Sigmoid colon (tissue), 4 donors: Measurements from ENCODE around the gene ZRANB3.

Experiments used
- POLR2A ChIP-seq, 2 donors: fragments of 450-650 bp; IDR thresholded peaks; one replicate each; pipeline ENCODE4 v1.6.1; 2016; ENCODE audit warnings: antibody characterized with exemption in 2 of 2, mild to moderate bottlenecking in 2 of 2, moderate library complexity in 2 of 2
- POLR2AphosphoS5 ChIP-seq, 4 donors: sonication (generic); formaldehyde crosslinking; IDR thresholded peaks; one replicate each; pipeline ENCODE4 v1.6.1; 2017; ENCODE audit warnings: antibody characterized with exemption in 4 of 4
- TF ChIP-seq, protein P1 (sequence below), 4 experiments: fragments of 450-650 bp in 3 of 4; fragments of 200-600 bp in 1 of 4; IDR thresholded peaks; one replicate each; pipeline ENCODE4 v1.5.1; 2016 to 2019; ENCODE audit warnings: antibody characterized with exemption in 4 of 4, mild to moderate bottlenecking in 3 of 4, moderate library complexity in 2 of 4

GRCh38 chr2:135317375-135317774, 213.6 kb downstream of the ZRANB3 start:
- TF ChIP-seq, protein P1, sequence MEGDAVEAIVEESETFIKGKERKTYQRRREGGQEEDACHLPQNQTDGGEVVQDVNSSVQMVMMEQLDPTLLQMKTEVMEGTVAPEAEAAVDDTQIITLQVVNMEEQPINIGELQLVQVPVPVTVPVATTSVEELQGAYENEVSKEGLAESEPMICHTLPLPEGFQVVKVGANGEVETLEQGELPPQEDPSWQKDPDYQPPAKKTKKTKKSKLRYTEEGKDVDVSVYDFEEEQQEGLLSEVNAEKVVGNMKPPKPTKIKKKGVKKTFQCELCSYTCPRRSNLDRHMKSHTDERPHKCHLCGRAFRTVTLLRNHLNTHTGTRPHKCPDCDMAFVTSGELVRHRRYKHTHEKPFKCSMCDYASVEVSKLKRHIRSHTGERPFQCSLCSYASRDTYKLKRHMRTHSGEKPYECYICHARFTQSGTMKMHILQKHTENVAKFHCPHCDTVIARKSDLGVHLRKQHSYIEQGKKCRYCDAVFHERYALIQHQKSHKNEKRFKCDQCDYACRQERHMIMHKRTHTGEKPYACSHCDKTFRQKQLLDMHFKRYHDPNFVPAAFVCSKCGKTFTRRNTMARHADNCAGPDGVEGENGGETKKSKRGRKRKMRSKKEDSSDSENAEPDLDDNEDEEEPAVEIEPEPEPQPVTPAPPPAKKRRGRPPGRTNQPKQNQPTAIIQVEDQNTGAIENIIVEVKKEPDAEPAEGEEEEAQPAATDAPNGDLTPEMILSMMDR (IDR thresholded peaks at IDR 0.05) = no peak
- no peak for TF ChIP-seq POLR2AphosphoS5 (IDR thresholded peaks at IDR 0.05)
- TF ChIP-seq POLR2A (IDR thresholded peaks at IDR 0.05) = no peak
